Endothelial cell (in vitro differentiated cells): Measurements from ENCODE around the gene ATG7. TPM values are rescaled to one million over a fixed set of nuclear protein-coding genes. Genes with fewer than 3 reads are reported as not detected.

Source experiments
- DNase-seq: peaks from one replicate; pipeline ENCODE4 v3.0.0; 2021; ENCODE audit warnings: low spot score
- H3K27ac Mint-ChIP-seq: one replicate; pipeline ENCODE4 v1.8.0; 2021; ENCODE audit warnings: mixed read lengths, inconsistent platforms; ENCODE audit not compliant: unreplicated experiment
- H3K27me3 Mint-ChIP-seq: one replicate; pipeline ENCODE4 v1.8.0; 2021; ENCODE audit warnings: mild to moderate bottlenecking, moderate library complexity, mixed read lengths, inconsistent platforms; ENCODE audit not compliant: unreplicated experiment
- H3K36me3 Mint-ChIP-seq: one replicate; pipeline ENCODE4 v1.8.0; 2021; ENCODE audit warnings: mild to moderate bottlenecking, low read depth, mixed read lengths, inconsistent platforms; ENCODE audit not compliant: unreplicated experiment
- H3K4me1 Mint-ChIP-seq: one replicate; pipeline ENCODE4 v1.8.0; 2021; ENCODE audit warnings: mild to moderate bottlenecking, mixed read lengths, inconsistent platforms; ENCODE audit not compliant: unreplicated experiment
- H3K4me3 Mint-ChIP-seq: one replicate; pipeline ENCODE4 v1.8.0; 2021; ENCODE audit warnings: mild to moderate bottlenecking, mixed read lengths, inconsistent platforms; ENCODE audit not compliant: unreplicated experiment
- H3K9me3 Mint-ChIP-seq: one replicate; pipeline ENCODE4 v1.8.0; 2021; ENCODE audit warnings: mixed read lengths, inconsistent platforms; ENCODE audit not compliant: unreplicated experiment
- CTCF ChIP-seq: fragments of 200-600 bp; sonication (generic); IDR thresholded peaks from one replicate; pipeline ENCODE4 v1.5.0; 2021; ENCODE audit warnings: antibody characterized with exemption; ENCODE audit not compliant: unreplicated experiment
- total RNA-seq: library from RNA; stranded (reverse); fragmentation: NEBNext Ultra II Directional; extraction: Animal tissue kit (Norgen Biotek cat#: 25700); gene quantifications from one replicate; pipeline ENCODE4 v1.2.1, GENCODE V29; 2021; ENCODE audit not compliant: unreplicated experiment

Gene ATG7
- total RNA-seq, 1 donor from 2014 or later = 30.6 TPM

- Mint-ChIP-seq H3K4me1 (no peaks in the 10 kb centered on the region), H3K4me3 (no peak overlapping the region), H3K27ac (no peak overlapping the region), H3K9me3 (no peaks in the 10 kb centered on the region), H3K36me3 (no peaks in the 10 kb centered on the region), H3K27me3 (peaks cover 2% of the 10 kb centered on the region)
- no peak for TF ChIP-seq CTCF
- no peak for DNase-seq
These were observed 258.0 kb downstream of the ATG7 start for GRCh38 chr3:11530153-11530721.

- no peaks in the 10 kb centered on the region for H3K9me3 Mint-ChIP-seq
- H3K27ac Mint-ChIP-seq = no peak overlapping the region
- no peak for DNase-seq
- peaks cover 2% of the 10 kb centered on the region for H3K27me3 Mint-ChIP-seq
- no peaks in the 10 kb centered on the region for H3K36me3 Mint-ChIP-seq
- peaks cover 2% of the 10 kb centered on the region for H3K4me1 Mint-ChIP-seq
- no peak for TF ChIP-seq CTCF
- H3K4me3 Mint-ChIP-seq = no peak overlapping the region
These were observed 260.8 kb downstream of the ATG7 start for GRCh38 chr3:11532931-11533391.

- Mint-ChIP-seq H3K4me3 (no peak overlapping the region), H3K9me3 (no peaks in the 10 kb centered on the region), H3K27me3 (peaks cover 2% of the 10 kb centered on the region), H3K36me3 (no peaks in the 10 kb centered on the region), H3K4me1 (peaks cover 2% of the 10 kb centered on the region), H3K27ac (no peak overlapping the region)
- TF ChIP-seq CTCF = no peak
- no peak for DNase-seq
These were observed 262.0 kb downstream of the ATG7 start for GRCh38 chr3:11534011-11534792.

GRCh38 chr3:11534793-11535101 lies 262.6 kb downstream of the ATG7 start:
- Mint-ChIP-seq H3K4me3 (no peak overlapping the region), H3K27me3 (peaks cover 2% of the 10 kb centered on the region), H3K9me3 (no peaks in the 10 kb centered on the region), H3K4me1 (peaks cover 2% of the 10 kb centered on the region), H3K27ac (no peak overlapping the region), H3K36me3 (no peaks in the 10 kb centered on the region)
- DNase-seq = no peak
- no peak for TF ChIP-seq CTCF

GRCh38 chr3:11535243-11535960 lies 263.2 kb downstream of the ATG7 start:
- no peak overlapping the region for H3K27ac Mint-ChIP-seq
- TF ChIP-seq CTCF = no peak
- H3K4me1 Mint-ChIP-seq = peaks cover 2% of the 10 kb centered on the region
- H3K27me3 Mint-ChIP-seq = peaks cover 2% of the 10 kb centered on the region
- H3K36me3 Mint-ChIP-seq = no peaks in the 10 kb centered on the region
- no peak overlapping the region for H3K4me3 Mint-ChIP-seq
- no peak for DNase-seq
- H3K9me3 Mint-ChIP-seq = no peaks in the 10 kb centered on the region
